Tibial nerve (tissue), 4 donors: ENCODE measurements around the gene ANKS1A. TPM values are rescaled to one million over a fixed set of nuclear protein-coding genes. Genes with fewer than 3 reads are reported as not detected.

Source experiments
- DNase-seq, 2 donors: peaks; one replicate each; pipeline ENCODE4 v3.0.0-alpha.2; 2019; ENCODE audit warnings: low spot score in 2 of 2
- H3K27ac ChIP-seq, 4 donors: fragments of 200-600 bp; sonication (generic) in 3 of 4; one replicate each; pipeline ENCODE4 v1.5.1; 2017 to 2019; ENCODE audit warnings: mild to moderate bottlenecking in 1 of 4
- H3K27me3 ChIP-seq, 2 donors: fragments of 200-600 bp; sonication (generic) in 1 of 2; one replicate each; pipeline versions ENCODE4 v1.5.1 to v1.6.0; 2017 to 2019
- H3K36me3 ChIP-seq, 3 donors: fragments of 200-600 bp; sonication (generic); one replicate each; pipeline ENCODE4 v1.5.1; 2018 to 2019
- H3K4me1 ChIP-seq, 4 donors: fragments of 200-600 bp; sonication (generic) in 3 of 4; one replicate each; pipeline ENCODE4 v1.5.1; 2017 to 2019
- H3K4me3 ChIP-seq, 4 donors: fragments of 200-600 bp; sonication (generic) in 3 of 4; one replicate each; pipeline ENCODE4 v1.5.1; 2017 to 2019; ENCODE audit warnings: mild to moderate bottlenecking in 1 of 4, moderate library complexity in 1 of 4
- H3K9me3 ChIP-seq, 4 donors: fragments of 200-600 bp; sonication (generic) in 3 of 4; one replicate each; pipeline ENCODE4 v1.5.1; 2017 to 2019
- CTCF ChIP-seq, 5 experiments: fragments of 200-600 bp in 3 of 5; fragments of 450-650 bp in 2 of 5; sonication (generic) in 3 of 5; IDR thresholded peaks; one replicate each; pipeline ENCODE4 v1.5.1; 2016 to 2019; ENCODE audit warnings: antibody characterized with exemption in 5 of 5, mild to moderate bottlenecking in 3 of 5, moderate library complexity in 2 of 5
- EP300 ChIP-seq, 2 donors: sonication (generic); formaldehyde crosslinking; IDR thresholded peaks; one replicate each; pipeline ENCODE4 v1.6.1; 2017; ENCODE audit warnings: antibody characterized with exemption in 2 of 2, mild to moderate bottlenecking in 1 of 2
- POLR2A ChIP-seq, 2 donors: fragments of 450-650 bp; IDR thresholded peaks; one replicate each; pipeline ENCODE4 v1.6.1; 2017; ENCODE audit warnings: antibody characterized with exemption in 2 of 2, mild to moderate bottlenecking in 2 of 2, moderate library complexity in 2 of 2
- WGBS, 2 donors: methylation state at CpG; one replicate each; pipeline ENCODE4 v1.1.5; 2018; 5-methylcytosine and 5-hydroxymethylcytosine counted together
- total RNA-seq, 4 donors: library from RNA; depleted of rRNA; stranded (reverse); fragments of >200 nt; gene quantifications; one replicate each; pipeline ENCODE4 v1.1.0, GENCODE V29; 2016

The ANKS1A gene
- total RNA-seq, 4 donors from 2014 or later, result 39.3 to 55.9 (median 44.0) TPM

- WGBS, 2 donors, result 73 to 76% methylated on average over 9 of the region's 9 CpGs
- H3K27ac ChIP-seq, result peak overlapping the region in 3 of 4 donors; percentile 34 to 98 (median 97)
- H3K4me1 ChIP-seq, result peaks cover 0 to 92% (median 38%) of the 10 kb centered on the region in 4 donors
Measured at GRCh38 chr6:35028781-35029769, 140.0 kb downstream of the ANKS1A start.

GRCh38 chr6:35030099-35030498 is 141.0 kb downstream of the ANKS1A start:
- WGBS, 2 donors, result 52 to 66% methylated on average over 2 of the region's 2 CpGs
- H3K36me3 ChIP-seq, result no peaks in the 10 kb centered on the region
- DNase-seq, result no peak
- H3K27ac ChIP-seq, result peak overlapping the region in 3 of 4 donors; percentile 32 to 57 (median 52)
- H3K4me1 ChIP-seq, result peaks cover 0 to 92% (median 37%) of the 10 kb centered on the region in 4 donors
- TF ChIP-seq CTCF (IDR thresholded peaks at IDR 0.05) (no peak), EP300 (IDR thresholded peaks at IDR 0.05) (no peak), POLR2A (IDR thresholded peaks at IDR 0.05) (no peak)
- no peaks in the 10 kb centered on the region for H3K9me3 ChIP-seq
- no peak overlapping the region for H3K4me3 ChIP-seq
- H3K27me3 ChIP-seq, result no peaks in the 10 kb centered on the region

More at GRCh38 chr6:35028781-35029769, 140.0 kb downstream of the ANKS1A start:
- TF ChIP-seq POLR2A (IDR thresholded peaks at IDR 0.05), result no peak
- TF ChIP-seq CTCF (IDR thresholded peaks at IDR 0.05), result no peak
- no peak for TF ChIP-seq EP300 (IDR thresholded peaks at IDR 0.05)
- DNase-seq, result no peak
- H3K36me3 ChIP-seq, result no peaks in the 10 kb centered on the region
- H3K9me3 ChIP-seq, result no peaks in the 10 kb centered on the region
- H3K4me3 ChIP-seq, result no peak overlapping the region
- H3K27me3 ChIP-seq, result no peaks in the 10 kb centered on the region

GRCh38 chr6:35031611-35032529 is 142.8 kb downstream of the ANKS1A start:
- Histone ChIP-seq H3K4me3 (no peak overlapping the region), H3K9me3 (no peaks in the 10 kb centered on the region), H3K36me3 (no peaks in the 10 kb centered on the region), H3K4me1 (peaks cover 3 to 94% (median 42%) of the 10 kb centered on the region in 4 donors), H3K27ac (peak overlapping the region in 2 of 4 donors; percentile 1 to 57), H3K27me3 (no peaks in the 10 kb centered on the region)
- DNase-seq, result no peak
- TF ChIP-seq EP300 (IDR thresholded peaks at IDR 0.05) (no peak), CTCF (IDR thresholded peaks at IDR 0.05) (no peak), POLR2A (IDR thresholded peaks at IDR 0.05) (no peak)
- 78 to 80% methylated on average over 5 of the region's 5 CpGs for WGBS, 2 donors

- H3K4me1 ChIP-seq, result peaks cover 3 to 94% (median 49%) of the 10 kb centered on the region in 4 donors
- WGBS, 2 donors, result 87 to 88% methylated on average over 6 of the region's 6 CpGs
Measured at GRCh38 chr6:35033683-35034082, 144.6 kb downstream of the ANKS1A start.

More at GRCh38 chr6:35033683-35034082, 144.6 kb downstream of the ANKS1A start:
- peak overlapping the region in 1 of 4 donors; percentile 90 for H3K27ac ChIP-seq
- H3K4me3 ChIP-seq, result no peak overlapping the region
- no peak for TF ChIP-seq CTCF (IDR thresholded peaks at IDR 0.05)
- no peak for TF ChIP-seq POLR2A (IDR thresholded peaks at IDR 0.05)
- TF ChIP-seq EP300 (IDR thresholded peaks at IDR 0.05), result no peak
- no peaks in the 10 kb centered on the region for H3K9me3 ChIP-seq
- no peak for DNase-seq
- no peaks in the 10 kb centered on the region for H3K36me3 ChIP-seq
- no peaks in the 10 kb centered on the region for H3K27me3 ChIP-seq
